Keratinocyte (primary cell): ENCODE data around the gene CTDSPL. TPM values are rescaled to one million over a fixed set of nuclear protein-coding genes. Genes with fewer than 3 reads are reported as not detected.

ENCODE experiments used
- DNase-seq: peaks from one replicate; pipeline ENCODE4 v3.0.0-alpha.2; 2011; ENCODE audit warnings: low read depth, missing footprints, low spot score
- FAIRE-seq: peaks from 2 replicates; lab custom pipeline; 2011; peaks lifted over from hg19 to GRCh38; lab: Jason Lieb, UNC
- H2AFZ ChIP-seq: 2 replicates; pipeline ENCODE4 v1.6.0; 2012; ENCODE audit warnings: low read length, control low read depth, inconsistent platforms; ENCODE audit not compliant: control insufficient read depth
- H3K27ac ChIP-seq: 2 replicates; pipeline ENCODE4 v1.5.1; 2011; ENCODE audit warnings: low read length; ENCODE audit not compliant: control insufficient read depth, insufficient read depth
- H3K27me3 ChIP-seq: 3 replicates; pipeline ENCODE4 v1.6.0; 2011; ENCODE audit warnings: low read length; ENCODE audit not compliant: control insufficient read depth, insufficient read depth; ENCODE audit errors: extremely low read depth
- H3K36me3 ChIP-seq, 2 experiments: 2 replicates in 1 of 2; 3 replicates in 1 of 2; pipeline ENCODE4 v1.5.1; 2011; ENCODE audit warnings: low read length in 2 of 2, mild to moderate bottlenecking in 1 of 2; ENCODE audit not compliant: control insufficient read depth in 2 of 2, insufficient read depth in 2 of 2; ENCODE audit errors: extremely low read depth in 1 of 2
- H3K4me1 ChIP-seq: 3 replicates; pipeline ENCODE4 v1.5.1; 2011; ENCODE audit warnings: low read length; ENCODE audit not compliant: control insufficient read depth, insufficient read depth; ENCODE audit errors: extremely low read depth
- H3K4me2 ChIP-seq: 3 replicates; pipeline ENCODE4 v1.6.0; 2011; ENCODE audit warnings: low read depth, low read length; ENCODE audit not compliant: control insufficient read depth, insufficient read depth; ENCODE audit errors: extremely low read depth
- H3K4me3 ChIP-seq, 3 experiments: fragments of 200-600 bp in 1 of 3; sonication (generic) in 1 of 3; 2 replicates in 2 of 3; 3 replicates in 1 of 3; pipeline ENCODE4 v1.5.1; 2011 to 2016; ENCODE audit warnings: low read length in 3 of 3, mild to moderate bottlenecking in 3 of 3, control low read depth in 2 of 3, inconsistent platforms in 1 of 3, low read depth in 1 of 3, mixed read lengths in 1 of 3, mixed run types in 1 of 3, moderate library complexity in 1 of 3; ENCODE audit not compliant: control insufficient read depth in 2 of 3, insufficient read depth in 2 of 3; ENCODE audit errors: extremely low read depth in 1 of 3
- H3K79me2 ChIP-seq: 2 replicates; pipeline ENCODE4 v1.6.0; 2012; ENCODE audit warnings: low read length; ENCODE audit not compliant: control insufficient read depth, insufficient read depth
- H3K9ac ChIP-seq: 3 replicates; pipeline ENCODE4 v1.6.0; 2011; ENCODE audit warnings: low read length; ENCODE audit not compliant: control insufficient read depth, insufficient read depth; ENCODE audit errors: extremely low read depth
- H3K9me1 ChIP-seq: 3 replicates; pipeline ENCODE4 v1.6.0; 2011; ENCODE audit warnings: low read length; ENCODE audit not compliant: control insufficient read depth, insufficient read depth; ENCODE audit errors: extremely low read depth
- H3K9me3 ChIP-seq: 2 replicates; pipeline ENCODE4 v1.5.1; 2012; ENCODE audit warnings: low read depth, low read length; ENCODE audit not compliant: control insufficient read depth
- H4K20me1 ChIP-seq: 3 replicates; pipeline ENCODE4 v1.6.0; 2011; ENCODE audit warnings: low read length; ENCODE audit not compliant: control insufficient read depth, insufficient read depth; ENCODE audit errors: extremely low read depth
- EZH2 ChIP-seq: IDR thresholded peaks from one replicate; pipeline ENCODE4 v1.6.1; 2012; ENCODE audit warnings: inconsistent platforms, mild to moderate bottlenecking, low read length, moderate library complexity
- dilution Hi-C: fragments of 300-500 bp; cut with MboI; formaldehyde crosslinking; loops from one replicate; pipeline ENCODE4 v1.7.0; 2020; ENCODE audit warnings: low sequenced_read_pairs; ENCODE audit not compliant: extremely low pct_ligation_motif_present
- polyA plus RNA-seq, 5 experiments: library from polyadenylated mRNA; depleted of rRNA in 3 of 5; stranded (reverse) in 3 of 5; stranded (forward) in 1 of 5; unstranded in 1 of 5; fragments of >200 nt; gene quantifications; 1 replicate in 1 of 5; 2 replicates in 3 of 5; 3 replicates in 1 of 5; pipeline versions ENCODE4 v1.2.1 to v1.2.3, GENCODE V29; 2011 to 2012; ENCODE audit warnings: missing spikeins in 2 of 5, low read depth in 1 of 5, low replicate concordance in 1 of 5
- TF ChIP-seq, protein P1 (sequence below), 3 experiments: IDR thresholded peaks in 1 of 3; conservative IDR thresholded peaks in 1 of 3; optimal IDR thresholded peaks in 1 of 3; 2 replicates in 2 of 3; 3 replicates in 1 of 3; pipeline versions ENCODE3 to v1.5.1; 2011; ENCODE audit warnings: low read length in 3 of 3, mild to moderate bottlenecking in 3 of 3, moderate library complexity in 2 of 3, control low read depth in 1 of 3, inconsistent platforms in 1 of 3; ENCODE audit not compliant: insufficient read depth in 2 of 3; ENCODE audit errors: extremely low read depth in 1 of 3

The CTDSPL gene
- polyA plus RNA-seq, 1 donor (not counting 4 experiments of a cell fraction or from before 2014, with no cell fraction given), result 83.2 TPM

DNA sequence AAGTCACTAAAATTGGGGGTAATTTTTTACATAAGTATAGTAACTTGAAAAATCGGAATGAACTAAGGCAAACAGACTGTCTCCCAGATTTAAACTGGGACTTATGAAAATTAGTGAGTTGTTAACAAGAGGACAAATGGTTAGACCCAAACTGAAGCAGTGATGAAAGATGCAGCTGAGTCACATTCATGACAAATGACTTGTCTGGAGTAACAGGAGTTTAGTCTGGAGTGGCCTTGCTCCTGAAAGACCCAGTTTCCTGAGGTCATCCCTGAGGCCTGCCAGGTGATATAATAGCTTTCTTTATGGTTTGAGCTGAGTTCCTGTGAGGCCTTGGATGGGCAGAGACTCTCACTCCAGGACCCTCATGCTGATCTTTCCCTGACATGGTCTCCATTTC is 9.6 kb upstream of the CTDSPL start:
- Histone ChIP-seq H2AFZ (no peak overlapping the region), H3K9me1 (no peaks in the 10 kb centered on the region), H3K79me2 (no peaks in the 10 kb centered on the region), H4K20me1 (no peaks in the 10 kb centered on the region), H3K27me3 (no peaks in the 10 kb centered on the region), H3K4me2 (no peak overlapping the region), H3K27ac (no peak overlapping the region), H3K4me3 (no peak overlapping the region), H3K9ac (no peak overlapping the region), H3K4me1 (peaks cover 38% of the 10 kb centered on the region), H3K36me3 (no peaks in the 10 kb centered on the region), H3K9me3 (no peaks in the 10 kb centered on the region)
- peak; percentile 51 for FAIRE-seq
- TF ChIP-seq EZH2, result no peak
- TF ChIP-seq, protein P1, sequence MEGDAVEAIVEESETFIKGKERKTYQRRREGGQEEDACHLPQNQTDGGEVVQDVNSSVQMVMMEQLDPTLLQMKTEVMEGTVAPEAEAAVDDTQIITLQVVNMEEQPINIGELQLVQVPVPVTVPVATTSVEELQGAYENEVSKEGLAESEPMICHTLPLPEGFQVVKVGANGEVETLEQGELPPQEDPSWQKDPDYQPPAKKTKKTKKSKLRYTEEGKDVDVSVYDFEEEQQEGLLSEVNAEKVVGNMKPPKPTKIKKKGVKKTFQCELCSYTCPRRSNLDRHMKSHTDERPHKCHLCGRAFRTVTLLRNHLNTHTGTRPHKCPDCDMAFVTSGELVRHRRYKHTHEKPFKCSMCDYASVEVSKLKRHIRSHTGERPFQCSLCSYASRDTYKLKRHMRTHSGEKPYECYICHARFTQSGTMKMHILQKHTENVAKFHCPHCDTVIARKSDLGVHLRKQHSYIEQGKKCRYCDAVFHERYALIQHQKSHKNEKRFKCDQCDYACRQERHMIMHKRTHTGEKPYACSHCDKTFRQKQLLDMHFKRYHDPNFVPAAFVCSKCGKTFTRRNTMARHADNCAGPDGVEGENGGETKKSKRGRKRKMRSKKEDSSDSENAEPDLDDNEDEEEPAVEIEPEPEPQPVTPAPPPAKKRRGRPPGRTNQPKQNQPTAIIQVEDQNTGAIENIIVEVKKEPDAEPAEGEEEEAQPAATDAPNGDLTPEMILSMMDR (optimal IDR thresholded peaks at IDR 0.05 in 1 of 3, IDR thresholded peaks at IDR 0.05 in 1 of 3, conservative IDR thresholded peaks at IDR 0.05 in 1 of 3; ENCODE audit: extremely low read depth in 1 of 3, insufficient read depth in 2 of 3, low read length in 3 of 3), result no peak
- DNase-seq, result no peak
- dilution Hi-C loops, result no loop called here

DNA sequence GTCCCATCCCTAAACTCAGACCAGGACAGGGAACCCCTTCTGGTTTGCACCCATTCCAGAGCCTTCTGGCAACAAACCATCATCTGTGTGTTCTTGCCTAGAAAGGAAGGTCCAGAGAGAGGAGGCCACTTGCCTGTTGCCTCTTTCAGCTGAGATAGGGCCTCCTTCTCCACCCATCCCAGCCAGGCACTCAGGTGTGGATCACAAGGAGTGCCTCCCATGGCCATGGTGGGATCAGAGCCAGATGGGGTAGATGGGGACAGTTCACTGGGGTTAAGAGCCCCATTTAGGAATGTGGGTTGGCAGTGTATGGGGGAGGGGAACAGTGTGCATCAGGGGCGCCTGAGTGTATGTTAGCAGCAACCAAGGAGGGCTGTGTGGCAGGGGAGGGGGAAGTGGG is 8.9 kb upstream of the CTDSPL start:
- Histone ChIP-seq H2AFZ (no peak overlapping the region), H3K4me2 (no peak overlapping the region), H3K9ac (no peak overlapping the region), H3K9me3 (no peaks in the 10 kb centered on the region), H3K9me1 (no peaks in the 10 kb centered on the region), H3K4me1 (peaks cover 38% of the 10 kb centered on the region), H4K20me1 (no peaks in the 10 kb centered on the region), H3K27ac (peak overlapping the region; percentile 34), H3K79me2 (no peaks in the 10 kb centered on the region), H3K4me3 (no peak overlapping the region), H3K36me3 (no peaks in the 10 kb centered on the region), H3K27me3 (no peaks in the 10 kb centered on the region)
- TF ChIP-seq EZH2, result no peak
- TF ChIP-seq, protein P1 (optimal IDR thresholded peaks at IDR 0.05 in 1 of 3, IDR thresholded peaks at IDR 0.05 in 1 of 3, conservative IDR thresholded peaks at IDR 0.05 in 1 of 3; ENCODE audit: extremely low read depth in 1 of 3, insufficient read depth in 2 of 3, low read length in 3 of 3), result no peak
- FAIRE-seq, result no peak
- dilution Hi-C loops, result no loop called here
- DNase-seq, result no peak
